ENCODE data around the gene CD3G. TPM values are rescaled to one million over a fixed set of nuclear protein-coding genes. Genes with fewer than 3 reads are reported as not detected.

The CD3G gene
- total and polyA plus RNA-seq, 11 donors, result 0.10 to 4.3 (median 0.40) TPM; not detected in 4

DNA sequence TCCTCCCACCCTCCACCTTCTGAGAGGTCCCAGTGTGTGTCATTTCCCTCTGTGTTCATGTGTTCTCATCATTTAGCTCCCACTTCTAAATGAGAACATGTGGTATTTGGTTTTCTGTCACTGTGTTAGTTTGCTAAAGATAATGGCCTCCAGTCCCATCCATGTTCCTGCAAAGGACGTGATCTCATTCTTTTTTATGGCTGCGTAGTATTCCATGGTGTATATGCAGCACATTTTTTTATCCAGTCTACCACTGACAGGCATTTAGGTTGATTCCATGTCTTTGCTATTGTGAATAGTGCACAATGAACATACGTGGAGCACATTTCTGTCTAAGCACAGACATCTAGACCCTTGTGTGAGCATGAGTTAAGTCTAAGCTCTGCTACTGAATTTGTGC is 33.9 kb upstream of the CD3G start:
- WGBS, 4 donors, result 92 to 94% (median 93%) methylated on average over 3 of the region's 3 CpGs

GRCh38 chr11:118310781-118311485 is 33.2 kb upstream of the CD3G start:
- Histone ChIP-seq H3K9me3 (peaks cover 0 to 4% (median 0%) of the 10 kb centered on the region in 12 donors), H3K4me3 (no peak overlapping the region), H3K4me1 (peaks cover 0 to 11% (median 6%) of the 10 kb centered on the region in 12 donors), H3K27me3 (peaks cover 0 to 29% (median 13%) of the 10 kb centered on the region in 9 donors), H3K36me3 (no peaks in the 10 kb centered on the region), H3K27ac (no peak overlapping the region)
- no peak for ATAC-seq
- 78 to 91% (median 79%) methylated on average over 3 of the region's 3 CpGs for WGBS, 4 donors
- TF ChIP-seq POLR2A (IDR thresholded peaks at IDR 0.05) (no peak), CTCF (IDR thresholded peaks at IDR 0.05) (no peak)
- no peak for DNase-seq
- intact Hi-C loops (cut with DNase I), result no loop called here

More for the DNA sequence above, 33.9 kb upstream of the CD3G start:
- TF ChIP-seq CTCF (IDR thresholded peaks at IDR 0.05), result no peak
- intact Hi-C loops (cut with DNase I), result no loop called here
- H3K27me3 ChIP-seq, result peaks cover 0 to 36% (median 12%) of the 10 kb centered on the region in 9 donors
- H3K9me3 ChIP-seq, result peaks cover 0 to 4% (median 0%) of the 10 kb centered on the region in 12 donors
- DNase-seq (no peak), ATAC-seq (no peak)
- H3K27ac ChIP-seq, result no peak overlapping the region
- no peak overlapping the region for H3K4me3 ChIP-seq
- H3K36me3 ChIP-seq, result no peaks in the 10 kb centered on the region
- peaks cover 0 to 4% (median 2%) of the 10 kb centered on the region in 12 donors for H3K4me1 ChIP-seq

GRCh38 chr11:118311518-118311917 is 32.6 kb upstream of the CD3G start:
- WGBS, 4 donors, result 68 to 77% (median 73%) methylated on average over 4 of the region's 4 CpGs
- no peak for ATAC-seq

More at GRCh38 chr11:118311518-118311917, 32.6 kb upstream of the CD3G start:
- peaks cover 0 to 16% (median 7%) of the 10 kb centered on the region in 12 donors for H3K4me1 ChIP-seq
- no peak overlapping the region for H3K27ac ChIP-seq
- peaks cover 0 to 29% (median 13%) of the 10 kb centered on the region in 9 donors for H3K27me3 ChIP-seq
- H3K4me3 ChIP-seq, result no peak overlapping the region
- TF ChIP-seq POLR2A (IDR thresholded peaks at IDR 0.05) (no peak), CTCF (IDR thresholded peaks at IDR 0.05) (no peak)
- intact Hi-C loops (cut with DNase I), result no loop called here
- H3K36me3 ChIP-seq, result no peaks in the 10 kb centered on the region
- H3K9me3 ChIP-seq, result peaks cover 0 to 4% (median 0%) of the 10 kb centered on the region in 12 donors
- no peak for DNase-seq

All from heart left ventricle (tissue), 16 donors.